IMR-90 (cell line): ENCODE results near the gene MED12L. TPM values are rescaled to one million over a fixed set of nuclear protein-coding genes. Genes with fewer than 3 reads are reported as not detected.

Experiments used
- ATAC-seq: fragments of 200-7000 bp; cut with Tn5 transposase; 2 replicates; pipeline ENCODE4 v1.9.1; 2020; ENCODE audit warnings: low read depth, mild to moderate bottlenecking, moderate library complexity
- BruUV-seq: library from RNA; stranded (reverse); fragments of 400-500 nt; replicated peaks from 2 replicates; lab custom pipeline; 2021; lab: Mats Ljungman, UMichigan
- CTCF ChIA-PET: fragments of 300-600 bp; formaldehyde crosslinking; extraction: SDS; loops from one replicate; lab custom pipeline; 2021; ENCODE audit warnings: antibody characterized with exemption; lab: Yijun Ruan, JAX
- POLR2A ChIA-PET: fragments of 300-600 bp; sonication (Branson Sonifier 250); formaldehyde crosslinking; loops from one replicate; lab custom pipeline; 2022; ENCODE audit warnings: antibody characterized with exemption; ENCODE audit not compliant: unreplicated experiment; lab: Charles Lee
- DNase-seq: peaks from one replicate; pipeline ENCODE4 v3.0.0; 2013
- H2AFZ ChIP-seq: replicated peaks from 2 replicates; pipeline ENCODE3; 2013; ENCODE audit warnings: low read length, mild to moderate bottlenecking; ENCODE audit not compliant: poor library complexity
- H2AK5ac ChIP-seq: 2 replicates; pipeline ENCODE4 v1.6.1; 2013; ENCODE audit warnings: low read depth, low read length, inconsistent platforms
- H2AK9ac ChIP-seq: replicated peaks from 2 replicates; pipeline ENCODE3; 2013; ENCODE audit warnings: mild to moderate bottlenecking, low read depth, low read length, moderate library complexity; ENCODE audit not compliant: poor library complexity
- H2BK120ac ChIP-seq: 2 replicates; pipeline ENCODE4 v1.6.1; 2013; ENCODE audit warnings: low read depth, low read length, inconsistent platforms
- H2BK15ac ChIP-seq: 3 replicates; pipeline ENCODE4 v1.6.1; 2013; ENCODE audit warnings: low read depth, low read length, inconsistent platforms
- H2BK20ac ChIP-seq: 2 replicates; pipeline ENCODE4 v1.6.1; 2013; ENCODE audit warnings: low read depth, mild to moderate bottlenecking, inconsistent platforms, low read length, moderate library complexity
- H2BK5ac ChIP-seq: 2 replicates; pipeline ENCODE4 v1.6.1; 2013; ENCODE audit warnings: mild to moderate bottlenecking, low read depth, low read length, inconsistent platforms; ENCODE audit not compliant: poor library complexity, severe bottlenecking
- H3K14ac ChIP-seq: replicated peaks from 2 replicates; pipeline ENCODE4 v1.6.1; 2013; ENCODE audit warnings: low read depth, low read length, inconsistent platforms
- H3K18ac ChIP-seq: 2 replicates; pipeline ENCODE4 v1.6.1; 2013; ENCODE audit warnings: low read depth, low read length, control low read depth
- H3K23ac ChIP-seq: 2 replicates; pipeline ENCODE4 v1.6.1; 2013; ENCODE audit warnings: low read depth, low read length, inconsistent platforms
- H3K27ac ChIP-seq: 2 replicates; pipeline ENCODE4 v1.5.1; 2013; ENCODE audit warnings: mild to moderate bottlenecking, control low read depth, low read length; ENCODE audit not compliant: insufficient read depth
- H3K27me3 ChIP-seq: 2 replicates; pipeline ENCODE4 v1.6.1; 2013; ENCODE audit warnings: low read length; ENCODE audit not compliant: control insufficient read depth, insufficient read depth
- H3K36me3 ChIP-seq: 2 replicates; pipeline ENCODE4 v1.6.1; 2013; ENCODE audit warnings: low read length, mixed read lengths; ENCODE audit not compliant: control insufficient read depth, insufficient read depth
- H3K4ac ChIP-seq: 2 replicates; pipeline ENCODE4 v1.6.1; 2013; ENCODE audit warnings: low read depth, low read length, inconsistent platforms
- H3K4me1 ChIP-seq: 2 replicates; pipeline ENCODE4 v1.6.1; 2013; ENCODE audit warnings: low read length, mixed read lengths; ENCODE audit not compliant: control insufficient read depth, insufficient read depth
- H3K4me2 ChIP-seq: 2 replicates; pipeline ENCODE4 v1.6.1; 2013; ENCODE audit warnings: low read depth, mild to moderate bottlenecking, control low read depth, low read length, moderate library complexity
- H3K4me3 ChIP-seq: 2 replicates; pipeline ENCODE4 v1.5.1; 2013; ENCODE audit warnings: low read depth, mild to moderate bottlenecking, control low read depth, low read length, moderate library complexity; ENCODE audit not compliant: insufficient read depth
- H3K56ac ChIP-seq: 2 replicates; pipeline ENCODE4 v1.6.1; 2013; ENCODE audit warnings: low read length, inconsistent platforms; ENCODE audit not compliant: insufficient read depth; ENCODE audit errors: extremely low read depth
- H3K79me1 ChIP-seq, 2 experiments: 2 replicates each; pipeline ENCODE4 v1.6.1; 2013; ENCODE audit warnings: low read length in 2 of 2, inconsistent platforms in 1 of 2, low read depth in 1 of 2
- H3K9ac ChIP-seq: 2 replicates; pipeline ENCODE4 v1.6.1; 2013; ENCODE audit warnings: low read depth, low read length, control low read depth
- H3K9me1 ChIP-seq: 2 replicates; pipeline ENCODE4 v1.6.1; 2013; ENCODE audit warnings: low read length, inconsistent platforms; ENCODE audit not compliant: insufficient read depth
- H3K9me3 ChIP-seq: 2 replicates; pipeline ENCODE4 v1.6.1; 2013; ENCODE audit warnings: low read length; ENCODE audit not compliant: control insufficient read depth, insufficient read depth
- H4K20me1 ChIP-seq: 2 replicates; pipeline ENCODE4 v1.6.1; 2013; ENCODE audit warnings: low read length, inconsistent platforms; ENCODE audit not compliant: insufficient read depth
- H4K5ac ChIP-seq: 2 replicates; pipeline ENCODE4 v1.6.1; 2013; ENCODE audit warnings: mild to moderate bottlenecking, low read depth, low read length, control low read depth
- H4K8ac ChIP-seq, 2 experiments: 2 replicates each; pipeline ENCODE4 v1.6.1; 2013; ENCODE audit warnings: low read depth in 2 of 2, low read length in 2 of 2, control low read depth in 1 of 2, inconsistent platforms in 1 of 2
- H4K91ac ChIP-seq: 2 replicates; pipeline ENCODE4 v1.6.1; 2013; ENCODE audit warnings: low read depth, low read length, inconsistent platforms; ENCODE audit not compliant: insufficient read depth
- BHLHE40 ChIP-seq: fragments of 150-350 bp; IDR thresholded peaks from 2 replicates; pipeline ENCODE4 v1.6.1; 2016; ENCODE audit warnings: mild to moderate bottlenecking, low read depth, low read length
- CEBPB ChIP-seq: IDR thresholded peaks from 2 replicates; pipeline ENCODE4 v1.6.1; 2012; ENCODE audit warnings: low read depth, low read length, improper control_type of control experiment
- ELK1 ChIP-seq: fragments of 150-350 bp; IDR thresholded peaks from 2 replicates; pipeline ENCODE4 v1.6.1; 2016; ENCODE audit warnings: low read depth, mild to moderate bottlenecking, low read length, moderate library complexity, borderline replicate concordance
- FOS ChIP-seq: fragments of 150-350 bp; IDR thresholded peaks from 2 replicates; pipeline ENCODE4 v1.6.1; 2016; ENCODE audit warnings: low read depth, low read length
- MAFK ChIP-seq: IDR thresholded peaks from 2 replicates; pipeline ENCODE4 v1.6.1; 2012; ENCODE audit warnings: low read depth, low read length, improper control_type of control experiment
- MAZ ChIP-seq: IDR thresholded peaks from 2 replicates; pipeline ENCODE4 v1.6.1; 2012; ENCODE audit warnings: low read depth, mild to moderate bottlenecking, low read length, improper control_type of control experiment, moderate library complexity, borderline replicate concordance
- NFE2L2 ChIP-seq: fragments of 150-350 bp; IDR thresholded peaks from 2 replicates; pipeline ENCODE4 v1.6.1; 2016; ENCODE audit warnings: low read depth, mild to moderate bottlenecking, low read length
- POLR2A ChIP-seq: IDR thresholded peaks from 2 replicates; pipeline ENCODE4 v1.6.1; 2012; ENCODE audit warnings: mild to moderate bottlenecking, low read depth, low read length
- RAD21 ChIP-seq: IDR thresholded peaks from 2 replicates; pipeline ENCODE4 v1.6.1; 2012; ENCODE audit warnings: low read length, improper control_type of control experiment
- WGBS, 2 experiments: methylation state at CpG; one replicate each; pipeline versions ENCODE4 v1.1.5 to v1.1.7; 2013; ENCODE audit warnings: missing lambda C conversion rate in 2 of 2; ENCODE audit not compliant: insufficient read length in 1 of 2; ENCODE audit errors: extremely low coverage in 2 of 2; 5-methylcytosine and 5-hydroxymethylcytosine counted together
- dilution Hi-C: fragments of 300-500 bp; cut with HindIII; formaldehyde crosslinking; loops from one replicate; pipeline ENCODE4 v1.14.3; 2018; ENCODE audit warnings: low sequenced_read_pairs; ENCODE audit not compliant: unreplicated experiment
- in situ Hi-C: fragments of 300-500 bp; cut with MboI; formaldehyde crosslinking; loops from 3 replicates; pipeline ENCODE4 v1.14.3; 2019; ENCODE audit warnings: low sequenced_read_pairs, inconsistent platforms, mixed read lengths
- intact Hi-C: fragments of 100-400 bp; cut with micrococcal nuclease; formaldehyde crosslinking; loops from 2 replicates; pipeline ENCODE4 v1.10.0; 2022
- polyA plus RNA-seq, 3 experiments: library from polyadenylated mRNA; depleted of rRNA; stranded (reverse); fragments of >200 nt; gene quantifications; 2 replicates each; pipeline ENCODE4 v1.2.3, GENCODE V29; 2012; ENCODE audit warnings: low replicate concordance in 1 of 3
- total RNA-seq: library from RNA; depleted of rRNA; stranded (reverse); fragments of >200 nt; gene quantifications from 2 replicates; pipeline ENCODE4 v1.2.3, GENCODE V29; 2012
- TF ChIP-seq, protein P1 (sequence below): fragments of 150-350 bp; IDR thresholded peaks from 2 replicates; pipeline ENCODE4 v1.6.1; 2017; ENCODE audit warnings: mild to moderate bottlenecking, antibody characterized with exemption, low read length, low read depth
- TF ChIP-seq, protein P2 (sequence below): conservative IDR thresholded peaks from 2 replicates; pipeline ENCODE4 v1.5.1; 2012; ENCODE audit warnings: mild to moderate bottlenecking, low read depth, low read length, improper control_type of control experiment

Gene MED12L
- total and polyA plus RNA-seq, 2 of the 4 experiments (the other 2 are of a cell fraction) = 0.05 to 0.18 TPM

GRCh38 chr3:151147299-151147698 lies 61.8 kb downstream of the MED12L start:
- whole genome bisulfite sequencing, 2 experiments = no CpG with 5 or more reads among the region's 3 CpGs
- Histone ChIP-seq H3K4me1 (peaks cover 2% of the 10 kb centered on the region; the same call in 1 of the 2 replicates), H2BK15ac (no peak overlapping the region), H3K9me1 (no peaks in the 10 kb centered on the region), H3K9me3 (no peaks in the 10 kb centered on the region), H3K9ac (no peak overlapping the region), H2BK20ac (no peak overlapping the region), H4K20me1 (no peaks in the 10 kb centered on the region), H3K14ac (no peak overlapping the region), H3K4me2 (no peak overlapping the region), H4K5ac (no peak overlapping the region), H3K56ac (no peak overlapping the region), H3K4ac (no peak overlapping the region), H3K27me3 (peaks cover 26% of the 10 kb centered on the region), H2BK120ac (no peak overlapping the region), H2BK5ac (no peak overlapping the region), H2AK9ac (no peak overlapping the region), H3K79me1 (no peaks in the 10 kb centered on the region), H2AFZ (no peak overlapping the region), H3K4me3 (no peak overlapping the region), H4K91ac (no peak overlapping the region), H2AK5ac (no peak overlapping the region), H3K27ac (no peak overlapping the region), H3K18ac (no peak overlapping the region), H3K36me3 (no peaks in the 10 kb centered on the region), H4K8ac (no peak overlapping the region), H3K23ac (no peak overlapping the region)
- in situ Hi-C loops (loop anchor here (10.0 to 25.0 kb wide), 4 partner anchors 132 to 422 kb away; partner anchors contain the start of gene MINDY4B), dilution Hi-C loops (no loop called here), intact Hi-C loops (loop anchor here (2.0 kb wide), 1 partner anchor 618 kb away; no protein-coding TSS in a partner anchor)
- TF ChIP-seq RAD21 (no peak), NFE2L2 (no peak), MAFK (no peak), ELK1 (no peak), BHLHE40 (no peak), MAZ (no peak), FOS (no peak), POLR2A (no peak), CEBPB (no peak)
- TF ChIP-seq, protein P1, sequence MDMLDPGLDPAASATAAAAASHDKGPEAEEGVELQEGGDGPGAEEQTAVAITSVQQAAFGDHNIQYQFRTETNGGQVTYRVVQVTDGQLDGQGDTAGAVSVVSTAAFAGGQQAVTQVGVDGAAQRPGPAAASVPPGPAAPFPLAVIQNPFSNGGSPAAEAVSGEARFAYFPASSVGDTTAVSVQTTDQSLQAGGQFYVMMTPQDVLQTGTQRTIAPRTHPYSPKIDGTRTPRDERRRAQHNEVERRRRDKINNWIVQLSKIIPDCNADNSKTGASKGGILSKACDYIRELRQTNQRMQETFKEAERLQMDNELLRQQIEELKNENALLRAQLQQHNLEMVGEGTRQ = no peak
- TF ChIP-seq, protein P2, sequence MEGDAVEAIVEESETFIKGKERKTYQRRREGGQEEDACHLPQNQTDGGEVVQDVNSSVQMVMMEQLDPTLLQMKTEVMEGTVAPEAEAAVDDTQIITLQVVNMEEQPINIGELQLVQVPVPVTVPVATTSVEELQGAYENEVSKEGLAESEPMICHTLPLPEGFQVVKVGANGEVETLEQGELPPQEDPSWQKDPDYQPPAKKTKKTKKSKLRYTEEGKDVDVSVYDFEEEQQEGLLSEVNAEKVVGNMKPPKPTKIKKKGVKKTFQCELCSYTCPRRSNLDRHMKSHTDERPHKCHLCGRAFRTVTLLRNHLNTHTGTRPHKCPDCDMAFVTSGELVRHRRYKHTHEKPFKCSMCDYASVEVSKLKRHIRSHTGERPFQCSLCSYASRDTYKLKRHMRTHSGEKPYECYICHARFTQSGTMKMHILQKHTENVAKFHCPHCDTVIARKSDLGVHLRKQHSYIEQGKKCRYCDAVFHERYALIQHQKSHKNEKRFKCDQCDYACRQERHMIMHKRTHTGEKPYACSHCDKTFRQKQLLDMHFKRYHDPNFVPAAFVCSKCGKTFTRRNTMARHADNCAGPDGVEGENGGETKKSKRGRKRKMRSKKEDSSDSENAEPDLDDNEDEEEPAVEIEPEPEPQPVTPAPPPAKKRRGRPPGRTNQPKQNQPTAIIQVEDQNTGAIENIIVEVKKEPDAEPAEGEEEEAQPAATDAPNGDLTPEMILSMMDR = no peak
- ChIA-PET POLR2A (no interaction called here), CTCF (interaction anchor here (0.7 kb wide), 1 partner anchor 20 kb away, joined by 3 read pairs; no protein-coding TSS in a partner anchor)
- ATAC-seq (no peak), DNase-seq (no peak)
- no TSS peak for BruUV-seq
